ENCODE results near the gene AQR.
"Not testable (repeated sequence)": the region's sequence is repeated elsewhere in the genome, so short reads cannot be mapped to it uniquely, and the experiment has no call there.

The AQR gene

DNA sequence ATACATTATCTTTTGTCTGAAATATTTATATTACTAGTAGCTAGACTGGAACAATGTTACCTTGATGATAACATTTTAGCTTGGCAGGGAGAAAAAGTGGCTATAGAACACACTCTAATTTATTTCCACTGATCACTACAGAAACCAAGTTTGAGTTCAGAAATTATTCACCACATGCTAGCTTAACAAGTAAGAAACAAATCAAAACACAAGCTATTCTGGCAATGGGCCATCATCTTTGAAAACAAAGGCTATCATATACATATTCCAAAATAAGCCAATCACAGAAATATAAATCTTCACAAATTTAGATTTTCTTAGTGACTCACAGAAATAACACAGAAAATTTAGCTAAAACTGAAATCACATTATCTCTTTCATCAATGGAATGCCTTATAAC, 17.1 kb downstream of the AQR start:
- no peak for DNase-seq

- no peak for DNase-seq
Measured at GRCh38 chr15:34951993-34952392, 17.5 kb downstream of the AQR start.

GRCh38 chr15:34944936-34945335, 24.6 kb downstream of the AQR start:
- DNase-seq, result no peak

GRCh38 chr15:34943711-34944110, 25.8 kb downstream of the AQR start:
- no peak for DNase-seq

DNA sequence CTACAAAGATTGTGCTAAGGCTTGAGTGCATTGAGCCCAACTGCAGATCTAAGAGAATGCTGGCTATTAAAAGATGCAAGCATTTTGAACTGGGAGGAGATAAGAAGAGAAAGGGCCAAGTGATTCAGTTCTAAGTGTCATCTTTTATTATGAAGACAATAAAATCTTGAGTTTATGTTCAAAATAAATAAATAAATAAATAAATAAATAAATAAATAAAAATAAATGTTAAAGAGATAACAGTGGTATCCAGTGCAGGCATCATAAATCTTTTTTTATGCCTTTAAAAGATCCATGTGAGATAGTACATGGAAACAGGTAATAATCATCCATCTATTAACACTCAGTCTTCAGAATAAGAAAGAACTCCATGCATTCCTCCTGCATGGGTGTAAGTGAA, 26.3 kb downstream of the AQR start:
- not testable (repeated sequence) for DNase-seq

- DNase-seq, result no peak
Measured at GRCh38 chr15:34942363-34942762, 27.2 kb downstream of the AQR start.

- DNase-seq, result no peak
Measured at GRCh38 chr15:34941831-34942230, 27.7 kb downstream of the AQR start.

- DNase-seq, result no peak
Measured at GRCh38 chr15:34941185-34941698, 28.3 kb downstream of the AQR start.

DNA sequence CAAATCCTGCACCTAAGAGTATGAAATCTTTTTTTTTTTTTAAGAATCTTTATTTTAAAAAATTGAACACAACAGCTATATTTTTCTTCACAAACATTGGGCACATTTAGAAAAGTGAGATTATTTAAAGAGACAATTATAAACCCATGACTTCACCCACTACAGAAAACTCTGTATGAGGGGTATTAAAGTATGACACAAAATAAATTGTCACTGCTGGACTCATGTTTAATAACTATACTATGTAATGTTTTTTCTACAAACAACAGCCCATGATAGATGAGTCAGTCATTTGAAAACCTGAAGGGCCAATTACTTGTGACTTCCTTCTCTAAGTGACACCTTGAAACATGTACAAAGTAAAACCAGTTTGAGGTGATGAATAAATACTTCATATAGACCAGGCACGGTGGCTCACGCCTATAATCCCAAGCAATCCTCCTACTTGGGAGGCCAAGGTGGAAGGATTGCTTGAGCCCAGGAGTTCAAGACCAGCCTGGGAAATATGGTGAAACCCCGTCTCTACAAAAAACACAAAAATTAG, 36.0 kb downstream of the AQR start:
- DNase-seq, result no peak

- DNase-seq, result not testable (repeated sequence)
Measured at GRCh38 chr15:34928349-34928748, 41.2 kb downstream of the AQR start.

GRCh38 chr15:34927726-34928125, 41.8 kb downstream of the AQR start:
- no peak for DNase-seq

GRCh38 chr15:34914317-34914716, 55.2 kb downstream of the AQR start:
- no peak for DNase-seq

GRCh38 chr15:34905047-34905446, 64.5 kb downstream of the AQR start:
- no peak for DNase-seq

GRCh38 chr15:34904527-34904926, 65.0 kb downstream of the AQR start:
- no peak for DNase-seq

DNA sequence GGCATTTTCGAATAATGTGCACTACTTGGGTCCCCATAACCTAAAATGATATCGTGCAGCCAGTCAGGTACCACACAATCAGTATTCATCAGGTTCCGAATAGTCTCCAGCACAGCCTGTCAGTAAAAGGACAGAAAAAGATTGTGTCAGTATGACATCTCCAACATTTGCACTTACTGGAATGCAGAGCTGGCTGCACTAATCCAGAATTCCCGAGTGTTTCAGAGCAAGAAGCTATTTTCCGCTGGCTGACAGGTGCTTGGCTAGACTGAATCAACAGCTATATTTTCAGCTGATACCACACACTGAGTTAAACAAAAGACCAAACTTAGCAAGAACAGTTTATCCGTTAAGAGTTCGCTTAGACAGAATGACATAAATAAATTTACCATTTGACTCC, 68.8 kb downstream of the AQR start:
- DNase-seq, result no peak

GRCh38 chr15:34896183-34896582, 73.4 kb downstream of the AQR start:
- DNase-seq, result no peak

GRCh38 chr15:34893967-34894366, 75.6 kb downstream of the AQR start:
- DNase-seq, result no peak

- DNase-seq, result no peak
Measured at GRCh38 chr15:34892963-34893591, 76.5 kb downstream of the AQR start.

GRCh38 chr15:34890424-34890823, 79.1 kb downstream of the AQR start:
- no peak for DNase-seq

DNA sequence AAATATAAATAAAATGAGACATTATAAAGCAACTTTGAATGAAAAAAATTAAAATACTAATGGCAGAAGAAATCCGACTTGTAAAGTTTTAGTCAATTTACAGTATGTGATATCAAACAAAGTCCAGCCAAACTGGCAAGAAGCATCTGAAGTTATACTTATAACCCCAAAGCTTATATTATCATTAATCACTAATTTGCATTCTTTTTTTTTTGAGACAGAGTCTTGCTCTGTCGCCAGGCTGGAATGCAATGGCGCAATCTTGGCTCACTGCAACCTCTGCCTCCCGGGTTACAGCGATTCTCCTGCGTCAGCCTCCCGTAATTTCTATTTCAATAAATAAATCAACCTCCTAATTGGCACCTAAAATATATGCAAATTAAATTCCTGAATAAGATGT, 80.1 kb downstream of the AQR start:
- no peak for DNase-seq

- DNase-seq, result no peak
Measured at GRCh38 chr15:34886134-34886533, 83.4 kb downstream of the AQR start.

GRCh38 chr15:34883633-34884032, 85.9 kb downstream of the AQR start:
- DNase-seq, result no peak

DNA sequence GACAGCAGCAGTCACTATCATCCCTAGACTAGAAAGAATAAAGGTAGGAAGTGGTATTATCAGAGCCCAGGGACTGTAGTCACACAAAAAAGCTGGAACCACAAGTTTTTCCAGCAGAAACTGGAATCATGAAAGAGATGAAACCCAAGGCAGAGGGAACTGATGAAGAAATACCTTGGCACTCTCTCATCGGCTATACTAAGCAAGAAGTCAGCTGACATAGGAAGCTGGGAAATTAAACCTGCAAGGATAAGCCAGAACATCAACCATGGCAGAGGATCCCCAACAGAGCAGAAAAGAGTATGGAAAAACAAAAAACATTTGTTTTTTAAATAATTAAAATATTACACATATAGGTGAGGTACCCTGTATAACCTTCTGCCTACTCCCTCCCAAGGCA, 86.5 kb downstream of the AQR start:
- DNase-seq, result no peak

DNA sequence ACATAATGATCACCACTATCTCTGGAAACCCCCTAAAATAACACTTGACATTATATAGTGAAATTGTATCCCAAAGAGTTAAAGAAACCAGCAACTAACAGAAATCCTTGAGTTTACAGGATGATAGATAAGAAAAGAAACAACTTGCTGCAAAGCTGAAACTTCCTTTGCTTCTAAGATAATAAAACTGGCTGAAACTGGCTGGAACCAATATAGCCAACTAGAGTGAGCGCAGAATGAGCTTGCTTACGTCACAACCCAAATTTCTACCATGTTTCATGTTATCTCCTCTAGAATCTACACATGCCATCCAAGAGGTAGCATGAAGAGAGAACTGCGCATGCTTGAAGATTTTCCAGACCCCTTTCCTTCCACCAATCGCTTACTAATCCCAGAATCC, 90.4 kb downstream of the AQR start:
- no peak for DNase-seq

DNA sequence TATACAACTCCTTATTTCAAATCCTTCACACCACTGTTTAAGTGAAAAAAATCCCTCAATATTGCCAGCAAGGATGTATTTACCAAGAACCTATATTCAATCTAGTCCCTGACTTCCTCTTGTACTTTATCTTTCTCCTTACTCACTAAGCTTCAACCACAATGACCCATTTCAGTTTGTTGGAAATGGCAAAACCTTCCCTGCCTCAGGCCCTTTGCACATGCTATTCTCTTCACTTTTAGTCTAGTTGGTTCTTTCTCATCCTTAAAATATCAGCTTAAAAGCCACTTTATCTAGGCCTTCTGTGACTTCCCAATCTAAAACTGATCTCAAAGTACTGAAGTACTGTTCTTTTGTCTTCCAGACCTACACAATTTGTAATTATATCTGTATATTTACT, 92.9 kb downstream of the AQR start:
- no peak for DNase-seq

All from suppressor macrophage treated with lipopolysaccharide for 1 hour (primary cell).